Diencephalon (tissue), 1 donor: ENCODE results near the gene GRAMD4. TPM values are rescaled to one million over a fixed set of nuclear protein-coding genes. Genes with fewer than 3 reads are reported as not detected.

Source experiments
- total RNA-seq: library from RNA; depleted of rRNA; stranded (reverse); fragments of >200 nt; gene quantifications from one replicate; pipeline ENCODE4 v1.2.3, GENCODE V29; 2014

Gene GRAMD4
- 42.2 TPM for total RNA-seq

GRCh38 chr22:46619830-46620501 lies at the start of gene GRAMD4:
TSS of gene GRAMD4 (plus strand) at chr22:46620386. CDS start at chr22:46626800, 6,414 bp downstream.

Other genes starting within 250 kb of the GRAMD4 start
- 4.4 TPM for gene CELSR1, start 82.8 kb upstream of the GRAMD4 start, total RNA-seq
- 53.3 TPM for gene CERK, start 117.9 kb downstream of the GRAMD4 start, total RNA-seq
- 8.5 TPM for gene TBC1D22A, start 142.3 kb downstream of the GRAMD4 start, total RNA-seq